Measurements from ENCODE around the gene ATXN7.

ATXN7 gene

DNA sequence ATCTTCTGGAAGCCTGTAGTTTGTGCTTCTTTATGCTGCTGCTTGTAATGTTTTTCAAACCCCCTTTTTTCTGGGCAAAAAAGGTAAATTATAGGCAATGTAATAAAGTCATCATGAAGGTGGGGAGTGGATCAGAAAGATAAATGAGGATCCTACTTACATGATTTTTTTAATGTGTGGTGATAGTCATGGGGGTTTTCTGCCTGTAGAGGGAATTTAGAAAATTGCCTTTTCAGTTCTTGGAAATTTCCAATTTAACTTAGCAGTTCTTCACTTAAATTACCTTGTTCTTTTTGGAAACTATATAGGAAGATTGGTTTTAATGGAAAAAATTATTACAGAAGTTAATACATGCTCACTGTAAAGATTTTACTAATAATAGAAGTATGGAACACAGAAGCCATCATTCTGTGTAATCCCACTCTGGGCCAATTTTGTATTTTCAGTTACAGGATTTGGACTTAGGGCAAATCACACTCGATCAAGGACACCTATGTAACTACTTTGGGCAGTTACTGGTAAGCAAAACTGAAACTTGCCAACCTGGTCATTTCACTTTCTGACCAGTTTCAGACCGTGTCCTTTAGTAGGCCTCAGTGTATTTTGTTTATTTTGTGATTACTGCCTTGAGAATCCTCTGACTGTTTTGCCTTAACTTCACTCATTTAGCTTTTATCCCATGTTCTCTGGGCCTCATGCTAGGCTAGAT lies 59.0 kb downstream of the ATXN7 start:
- H3K9me3 ChIP-seq (ENCODE audit: control insufficient read depth, low read length): no peaks in the 10 kb centered on the region
- H3K27me3 ChIP-seq (replicated peaks; ENCODE audit: control insufficient read depth, insufficient read depth, low read length): no peaks in the 10 kb centered on the region
- no peak overlapping the region for H3K4me3 ChIP-seq (ENCODE audit: low read length)
- peaks cover 68% of the 10 kb centered on the region for H3K36me3 ChIP-seq (ENCODE audit: control insufficient read depth, insufficient read depth, low read length, severe bottlenecking)
- no peak overlapping the region for H3K9ac ChIP-seq (ENCODE audit: low read length)
- H3K4me1 ChIP-seq (ENCODE audit: control insufficient read depth, insufficient read depth, low read length): peaks cover 30% of the 10 kb centered on the region
- DNase-seq (ENCODE audit: low read depth): no peak

DNA sequence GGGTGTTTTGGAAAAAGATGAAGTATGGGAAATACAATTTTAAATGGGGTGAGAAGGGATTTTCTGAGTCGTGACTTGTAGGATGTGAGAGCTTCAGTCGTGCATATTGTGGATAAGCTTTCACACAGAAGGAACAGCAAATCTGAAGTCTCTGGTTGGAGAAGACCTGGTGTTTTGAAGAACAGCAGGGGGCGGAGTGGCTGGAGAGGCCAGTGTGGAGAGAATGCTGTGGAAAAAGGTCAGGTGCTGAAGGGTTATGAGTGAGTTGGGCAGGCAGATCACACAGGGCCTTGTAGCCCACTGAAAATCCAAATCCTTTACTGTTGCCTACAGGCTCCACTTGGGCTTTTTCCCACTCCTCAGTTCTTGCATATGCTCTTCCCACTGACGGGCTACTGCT lies 62.6 kb downstream of the ATXN7 start:
- Histone ChIP-seq H3K27me3 (replicated peaks; ENCODE audit: control insufficient read depth, insufficient read depth, low read length) (no peaks in the 10 kb centered on the region), H3K4me1 (ENCODE audit: control insufficient read depth, insufficient read depth, low read length) (no peaks in the 10 kb centered on the region), H3K4me3 (ENCODE audit: low read length) (no peak overlapping the region), H3K36me3 (ENCODE audit: control insufficient read depth, insufficient read depth, low read length, severe bottlenecking) (peaks cover 57% of the 10 kb centered on the region), H3K9me3 (ENCODE audit: control insufficient read depth, low read length) (no peaks in the 10 kb centered on the region), H3K9ac (ENCODE audit: low read length) (no peak overlapping the region)
- no peak for DNase-seq (ENCODE audit: low read depth)

DNA sequence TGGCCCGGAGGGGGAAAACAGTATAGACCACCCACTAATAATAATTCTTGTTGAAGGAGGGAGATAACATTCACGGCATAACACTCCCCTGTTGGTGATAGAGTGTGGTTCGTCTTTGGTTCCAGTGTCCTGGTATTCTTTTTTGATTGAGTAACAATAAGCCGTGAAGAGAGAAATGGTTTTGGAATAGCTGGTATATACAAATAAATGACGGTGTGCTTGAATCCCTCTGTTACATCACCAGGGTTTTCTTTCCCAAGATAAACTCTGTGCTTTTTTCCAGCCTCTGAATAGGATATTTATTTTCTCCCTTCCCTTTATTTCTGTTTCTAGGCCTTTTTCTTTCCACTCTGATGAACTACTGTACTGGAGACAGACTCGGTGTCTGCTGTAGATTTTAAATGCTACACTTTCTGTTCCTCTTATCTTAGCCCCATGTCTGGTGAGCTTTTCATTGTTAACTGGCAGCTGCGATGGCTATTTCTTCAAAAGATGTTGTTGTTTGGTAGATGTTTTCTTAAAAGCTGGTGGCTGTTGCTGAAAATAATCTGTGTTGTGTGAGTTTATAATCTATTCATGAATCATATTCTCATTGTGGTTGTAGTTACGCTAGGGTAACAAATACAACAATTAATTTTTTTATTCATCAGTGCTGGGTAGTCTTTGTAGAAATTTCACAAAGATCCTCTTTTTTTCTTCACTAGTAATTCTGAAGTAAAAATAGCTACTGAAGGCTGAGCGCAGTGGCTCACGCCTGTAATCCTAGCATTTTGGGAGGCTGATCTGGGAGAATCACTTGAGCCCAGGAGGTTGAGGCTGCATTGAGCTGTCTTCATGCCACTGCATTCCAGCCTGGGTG lies 64.0 kb downstream of the ATXN7 start:
- Histone ChIP-seq H3K27me3 (replicated peaks; ENCODE audit: control insufficient read depth, insufficient read depth, low read length) (no peaks in the 10 kb centered on the region), H3K4me3 (ENCODE audit: low read length) (no peak overlapping the region), H3K36me3 (ENCODE audit: control insufficient read depth, insufficient read depth, low read length, severe bottlenecking) (peaks cover 47% of the 10 kb centered on the region), H3K9ac (ENCODE audit: low read length) (no peak overlapping the region), H3K9me3 (ENCODE audit: control insufficient read depth, low read length) (no peaks in the 10 kb centered on the region), H3K4me1 (ENCODE audit: control insufficient read depth, insufficient read depth, low read length) (peaks cover 3% of the 10 kb centered on the region)
- no peak for DNase-seq (ENCODE audit: low read depth)

DNA sequence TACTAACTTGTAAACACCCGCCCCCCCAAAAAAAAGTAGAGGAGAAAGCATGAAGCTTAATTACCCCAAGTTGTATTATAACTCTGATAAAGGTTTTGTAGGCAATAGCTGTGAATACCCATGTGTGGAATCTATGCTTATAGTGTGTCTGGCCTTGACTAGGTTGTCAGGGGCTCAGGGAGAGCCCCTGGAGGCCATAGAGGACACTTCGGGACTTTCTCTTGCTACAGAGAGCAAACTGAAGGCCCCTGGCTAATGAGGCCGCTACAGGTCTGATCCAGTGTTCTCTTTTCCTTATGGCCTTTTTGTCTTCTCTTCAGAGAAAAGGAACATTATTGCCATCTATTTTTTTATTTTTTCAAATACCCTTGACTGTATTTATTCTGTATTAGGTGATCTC lies 67.6 kb downstream of the ATXN7 start:
- Histone ChIP-seq H3K4me1 (ENCODE audit: control insufficient read depth, insufficient read depth, low read length) (peaks cover 31% of the 10 kb centered on the region), H3K36me3 (ENCODE audit: control insufficient read depth, insufficient read depth, low read length, severe bottlenecking) (peaks cover 13% of the 10 kb centered on the region), H3K4me3 (ENCODE audit: low read length) (no peak overlapping the region), H3K9ac (ENCODE audit: low read length) (no peak overlapping the region), H3K27me3 (replicated peaks; ENCODE audit: control insufficient read depth, insufficient read depth, low read length) (no peaks in the 10 kb centered on the region), H3K9me3 (ENCODE audit: control insufficient read depth, low read length) (no peaks in the 10 kb centered on the region)
- DNase-seq (ENCODE audit: low read depth): no peak

DNA sequence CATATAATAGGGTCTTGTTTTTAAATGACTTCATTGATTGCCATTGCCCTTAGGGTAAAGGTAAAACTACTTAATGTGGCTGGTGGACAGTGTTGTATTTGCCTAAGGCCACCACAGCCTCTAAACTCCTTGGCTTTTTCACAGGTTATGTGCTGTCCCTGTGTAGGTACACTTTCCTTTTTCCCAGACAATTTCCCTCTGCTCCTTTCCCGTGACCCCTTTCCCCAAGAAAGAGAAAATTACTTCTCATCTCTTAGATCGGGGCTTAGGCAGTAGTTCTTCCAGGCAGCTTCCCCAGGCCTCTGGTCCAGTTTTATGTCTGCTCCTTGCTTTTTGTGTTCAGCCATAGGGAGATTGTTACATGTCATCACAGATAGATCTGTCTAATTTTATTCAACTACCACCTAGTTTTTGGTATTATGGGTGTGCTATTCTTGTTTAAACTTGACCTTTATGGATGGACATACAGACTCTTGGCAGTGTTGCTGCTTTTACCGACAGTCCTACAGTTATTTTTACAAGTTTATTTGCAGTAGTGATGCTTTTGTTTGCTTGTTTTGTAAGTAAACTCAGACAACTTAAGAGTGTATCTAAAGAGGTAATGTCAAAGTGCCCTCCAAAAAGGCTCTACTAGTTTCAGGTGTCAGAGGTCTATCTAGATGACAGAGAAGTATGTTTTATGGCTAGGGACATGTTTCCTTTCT lies 69.0 kb downstream of the ATXN7 start:
- H3K4me1 ChIP-seq (ENCODE audit: control insufficient read depth, insufficient read depth, low read length): peaks cover 31% of the 10 kb centered on the region
- no peaks in the 10 kb centered on the region for H3K9me3 ChIP-seq (ENCODE audit: control insufficient read depth, low read length)
- H3K27me3 ChIP-seq (replicated peaks; ENCODE audit: control insufficient read depth, insufficient read depth, low read length): no peaks in the 10 kb centered on the region
- no peak for DNase-seq (ENCODE audit: low read depth)
- H3K36me3 ChIP-seq (ENCODE audit: control insufficient read depth, insufficient read depth, low read length, severe bottlenecking): peaks cover 11% of the 10 kb centered on the region
- no peak overlapping the region for H3K9ac ChIP-seq (ENCODE audit: low read length)
- no peak overlapping the region for H3K4me3 ChIP-seq (ENCODE audit: low read length)

DNA sequence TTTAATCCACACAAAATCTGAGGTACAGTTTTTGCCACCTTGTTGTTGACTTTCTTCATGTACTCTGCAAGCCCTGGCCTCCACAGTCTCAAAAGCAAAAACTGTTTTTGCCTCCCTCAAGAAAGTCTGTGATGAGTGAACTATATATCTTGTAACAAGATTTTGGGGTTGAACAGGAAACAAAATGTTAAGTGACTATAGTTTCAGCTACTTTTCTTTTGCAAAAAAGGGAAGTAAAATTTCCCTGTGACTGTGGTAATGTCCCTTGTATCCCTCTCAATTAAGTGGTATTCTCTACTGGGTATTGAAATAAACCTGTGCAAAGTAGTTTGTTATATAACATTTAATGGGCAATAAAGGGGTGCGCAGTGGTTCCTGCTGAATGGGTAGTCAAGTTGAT lies 69.8 kb downstream of the ATXN7 start:
- H3K27me3 ChIP-seq (replicated peaks; ENCODE audit: control insufficient read depth, insufficient read depth, low read length): no peaks in the 10 kb centered on the region
- peak overlapping the region; percentile 54 for H3K4me3 ChIP-seq (ENCODE audit: low read length)
- peak overlapping the region; percentile 41 for H3K9ac ChIP-seq (ENCODE audit: low read length)
- no peak for DNase-seq (ENCODE audit: low read depth)
- H3K36me3 ChIP-seq (ENCODE audit: control insufficient read depth, insufficient read depth, low read length, severe bottlenecking): peaks cover 11% of the 10 kb centered on the region
- H3K4me1 ChIP-seq (ENCODE audit: control insufficient read depth, insufficient read depth, low read length): peaks cover 34% of the 10 kb centered on the region
- no peaks in the 10 kb centered on the region for H3K9me3 ChIP-seq (ENCODE audit: control insufficient read depth, low read length)

DNA sequence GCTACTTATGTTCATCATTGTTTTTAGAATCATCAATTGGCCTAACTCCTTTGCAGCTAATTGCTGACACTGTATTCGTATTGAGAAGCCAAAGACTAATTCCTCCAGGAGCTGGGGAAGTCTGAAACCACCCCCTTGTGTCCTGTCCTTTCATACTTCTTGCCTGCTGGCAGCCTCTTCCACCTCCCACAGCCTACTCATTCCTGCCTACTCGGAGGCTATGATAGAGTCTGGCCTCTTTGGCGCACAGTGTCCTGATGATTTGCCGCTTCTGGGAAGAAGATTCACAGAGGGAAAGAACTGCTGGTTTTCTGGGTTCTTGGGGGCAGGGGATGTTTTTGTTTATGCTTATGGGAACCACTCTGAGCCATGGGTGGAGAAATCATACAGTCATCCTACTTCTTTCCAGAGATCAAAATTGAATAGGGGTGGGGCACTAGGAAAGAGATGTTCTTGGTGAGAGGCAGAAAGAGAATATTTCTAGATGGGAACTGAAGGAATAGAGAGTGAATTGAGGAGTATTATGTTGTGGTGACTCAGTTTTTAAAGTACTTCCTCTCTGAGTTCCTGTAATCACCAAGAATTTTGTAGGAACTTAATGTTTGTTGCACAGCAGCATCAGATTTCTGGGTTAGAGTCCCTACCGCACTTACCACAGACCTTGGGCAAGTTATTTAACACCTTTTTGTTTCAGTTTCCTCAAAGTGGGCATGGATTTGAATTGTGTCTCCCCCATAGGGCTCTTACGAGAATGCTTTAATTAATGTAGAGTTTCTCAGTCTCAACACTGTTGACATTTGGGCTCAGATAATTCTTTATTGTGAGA lies 70.6 kb downstream of the ATXN7 start:
- DNase-seq (ENCODE audit: low read depth): no peak
- peaks cover 11% of the 10 kb centered on the region for H3K36me3 ChIP-seq (ENCODE audit: control insufficient read depth, insufficient read depth, low read length, severe bottlenecking)
- H3K9ac ChIP-seq (ENCODE audit: low read length): peak overlapping the region; percentile 41
- H3K9me3 ChIP-seq (ENCODE audit: control insufficient read depth, low read length): no peaks in the 10 kb centered on the region
- no peaks in the 10 kb centered on the region for H3K27me3 ChIP-seq (replicated peaks; ENCODE audit: control insufficient read depth, insufficient read depth, low read length)
- H3K4me3 ChIP-seq (ENCODE audit: low read length): peak overlapping the region; percentile 54
- H3K4me1 ChIP-seq (ENCODE audit: control insufficient read depth, insufficient read depth, low read length): peaks cover 35% of the 10 kb centered on the region

DNA sequence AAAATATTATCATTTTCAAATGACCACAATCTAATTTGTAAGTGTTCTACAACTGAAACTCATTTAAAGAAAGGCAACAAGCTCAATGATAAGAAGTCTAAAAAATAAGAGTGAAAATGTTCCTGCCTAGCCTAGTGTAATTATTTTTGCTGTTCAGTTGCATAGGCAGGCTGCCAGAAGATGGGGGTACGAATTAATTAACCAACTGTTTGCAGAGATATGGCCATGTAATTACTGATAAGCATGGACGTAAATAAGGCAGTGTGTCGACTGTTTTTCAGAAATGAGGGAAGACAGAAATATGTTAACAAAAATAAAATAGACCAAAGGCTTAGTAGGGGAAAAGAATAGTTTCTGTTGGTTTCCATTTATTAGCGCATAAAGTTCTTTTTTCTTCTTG lies 73.3 kb downstream of the ATXN7 start:
- H3K27me3 ChIP-seq (replicated peaks; ENCODE audit: control insufficient read depth, insufficient read depth, low read length): no peaks in the 10 kb centered on the region
- H3K4me3 ChIP-seq (ENCODE audit: low read length): no peak overlapping the region
- H3K9me3 ChIP-seq (ENCODE audit: control insufficient read depth, low read length): no peaks in the 10 kb centered on the region
- H3K4me1 ChIP-seq (ENCODE audit: control insufficient read depth, insufficient read depth, low read length): peaks cover 45% of the 10 kb centered on the region
- peaks cover 6% of the 10 kb centered on the region for H3K36me3 ChIP-seq (ENCODE audit: control insufficient read depth, insufficient read depth, low read length, severe bottlenecking)
- DNase-seq (ENCODE audit: low read depth): no peak
- H3K9ac ChIP-seq (ENCODE audit: low read length): no peak overlapping the region

DNA sequence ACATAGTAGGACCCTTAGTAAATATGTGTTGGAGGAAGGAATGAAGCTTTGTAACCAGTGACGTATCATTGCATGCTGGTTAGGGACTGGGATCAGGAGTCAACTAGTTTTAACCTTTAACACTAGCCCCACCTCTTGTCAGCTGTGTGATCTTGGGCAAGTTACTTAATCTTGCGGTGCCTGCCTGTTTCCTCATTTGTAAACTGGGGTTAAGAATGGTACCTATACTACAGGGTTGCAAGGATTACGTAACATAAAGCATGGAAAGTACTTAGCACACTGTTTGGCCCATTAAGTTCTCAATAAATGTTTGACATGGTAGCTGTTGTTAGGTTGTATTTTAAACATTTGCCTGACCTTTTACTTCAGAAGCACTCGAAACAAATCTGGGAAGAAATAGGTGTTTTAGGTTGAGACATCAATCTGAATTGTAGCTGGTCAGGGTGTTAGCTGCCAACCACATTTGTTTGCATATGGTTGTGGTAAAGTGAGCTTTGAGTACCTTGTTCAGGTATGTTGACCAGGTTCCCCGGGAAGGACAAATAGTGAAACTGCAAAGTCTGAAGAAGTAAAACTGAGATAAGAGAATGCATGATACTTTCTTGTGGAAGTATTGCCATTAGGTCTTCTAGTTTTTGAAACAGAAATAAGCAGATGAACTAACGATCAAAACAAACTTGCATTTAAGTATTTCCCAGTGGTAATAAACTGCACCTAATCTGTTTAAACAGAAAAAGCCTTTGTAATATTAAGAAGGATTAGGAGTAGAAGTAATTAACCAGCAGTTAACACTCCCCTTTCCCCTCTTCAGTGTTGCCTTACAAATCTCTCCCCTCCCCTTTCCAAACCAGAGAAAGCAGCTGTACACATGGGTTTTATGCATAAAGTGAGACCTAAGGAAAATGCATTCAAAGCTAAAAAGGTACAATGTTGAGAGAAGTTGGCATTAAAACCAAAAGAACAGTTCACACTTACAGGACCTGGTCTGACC lies 74.3 kb downstream of the ATXN7 start:
- Histone ChIP-seq H3K4me1 (ENCODE audit: control insufficient read depth, insufficient read depth, low read length) (peaks cover 39% of the 10 kb centered on the region), H3K4me3 (ENCODE audit: low read length) (no peak overlapping the region), H3K9ac (ENCODE audit: low read length) (no peak overlapping the region), H3K27me3 (replicated peaks; ENCODE audit: control insufficient read depth, insufficient read depth, low read length) (no peaks in the 10 kb centered on the region), H3K9me3 (ENCODE audit: control insufficient read depth, low read length) (no peaks in the 10 kb centered on the region), H3K36me3 (ENCODE audit: control insufficient read depth, insufficient read depth, low read length, severe bottlenecking) (peaks cover 6% of the 10 kb centered on the region)
- DNase-seq (ENCODE audit: low read depth): no peak

DNA sequence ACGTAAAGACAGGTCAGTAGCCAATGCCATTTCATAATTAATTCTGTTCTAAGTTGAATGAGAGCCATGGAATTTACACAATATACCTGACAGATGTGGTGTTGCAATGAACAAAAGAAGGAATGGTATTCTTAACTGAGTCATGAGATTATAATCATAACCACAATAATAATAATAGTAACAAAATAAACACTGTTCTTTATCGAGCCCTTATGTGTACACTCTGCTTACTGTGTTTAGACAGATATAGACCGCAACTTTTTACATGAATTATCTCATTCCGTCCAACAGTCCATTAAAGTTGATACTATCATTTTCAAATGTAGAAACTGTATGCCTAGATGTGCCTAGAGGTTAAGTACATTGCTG lies 76.7 kb downstream of the ATXN7 start:
- peak; percentile 75 for DNase-seq (ENCODE audit: low read depth)
- Histone ChIP-seq H3K9me3 (ENCODE audit: control insufficient read depth, low read length) (no peaks in the 10 kb centered on the region), H3K36me3 (ENCODE audit: control insufficient read depth, insufficient read depth, low read length, severe bottlenecking) (peaks cover 11% of the 10 kb centered on the region), H3K4me1 (ENCODE audit: control insufficient read depth, insufficient read depth, low read length) (peaks cover 15% of the 10 kb centered on the region), H3K27me3 (replicated peaks; ENCODE audit: control insufficient read depth, insufficient read depth, low read length) (no peaks in the 10 kb centered on the region), H3K4me3 (ENCODE audit: low read length) (no peak overlapping the region), H3K9ac (ENCODE audit: low read length) (no peak overlapping the region)
